GM10248 (cell line): ENCODE results near the gene PIP4K2A.

Source experiments
- CTCF ChIA-PET: fragments of 300-600 bp; sonication (Branson Sonifier 250); formaldehyde crosslinking; extraction: SDS; loops from one replicate; lab custom pipeline; 2021; ENCODE audit warnings: antibody characterized with exemption; lab: Yijun Ruan, JAX
- POLR2A ChIA-PET: fragments of 350-650 bp; sonication (Branson Sonifier 250); formaldehyde crosslinking; extraction: SDS; loops from one replicate; lab custom pipeline; 2020; ENCODE audit warnings: antibody characterized with exemption; lab: Yijun Ruan, JAX
- DNase-seq: peaks from one replicate; pipeline ENCODE4 v3.0.0; 2012; ENCODE audit errors: extremely low spot score
- TF ChIP-seq, protein P1 (sequence below): IDR thresholded peaks from 2 replicates; pipeline ENCODE4 v1.5.1; 2012; ENCODE audit warnings: mild to moderate bottlenecking, low read depth; ENCODE audit errors: extremely low read depth, missing control alignments, control extremely low read depth

The PIP4K2A gene

DNA sequence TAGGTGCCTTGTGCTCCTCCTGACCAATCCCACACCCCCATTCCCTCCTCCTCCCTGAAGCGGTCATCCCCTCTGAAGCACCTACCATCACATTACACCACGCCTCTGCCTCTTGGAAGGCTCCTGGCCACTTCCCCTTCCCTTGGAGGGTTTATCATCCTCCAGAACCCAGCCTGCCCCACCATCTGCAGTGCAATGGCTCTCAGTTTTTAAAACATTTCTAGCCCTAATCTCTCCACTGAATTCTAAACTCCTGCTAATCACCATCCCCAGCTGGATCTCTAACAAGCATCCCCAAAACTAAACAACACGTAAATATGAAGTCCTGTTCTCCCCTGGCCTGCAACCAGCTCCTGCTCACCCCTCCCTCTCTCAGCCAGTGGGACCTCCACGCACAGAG is 70.6 kb downstream of the PIP4K2A start:
- no peak for DNase-seq
- POLR2A ChIA-PET: no interaction called here
- TF ChIP-seq, protein P1, sequence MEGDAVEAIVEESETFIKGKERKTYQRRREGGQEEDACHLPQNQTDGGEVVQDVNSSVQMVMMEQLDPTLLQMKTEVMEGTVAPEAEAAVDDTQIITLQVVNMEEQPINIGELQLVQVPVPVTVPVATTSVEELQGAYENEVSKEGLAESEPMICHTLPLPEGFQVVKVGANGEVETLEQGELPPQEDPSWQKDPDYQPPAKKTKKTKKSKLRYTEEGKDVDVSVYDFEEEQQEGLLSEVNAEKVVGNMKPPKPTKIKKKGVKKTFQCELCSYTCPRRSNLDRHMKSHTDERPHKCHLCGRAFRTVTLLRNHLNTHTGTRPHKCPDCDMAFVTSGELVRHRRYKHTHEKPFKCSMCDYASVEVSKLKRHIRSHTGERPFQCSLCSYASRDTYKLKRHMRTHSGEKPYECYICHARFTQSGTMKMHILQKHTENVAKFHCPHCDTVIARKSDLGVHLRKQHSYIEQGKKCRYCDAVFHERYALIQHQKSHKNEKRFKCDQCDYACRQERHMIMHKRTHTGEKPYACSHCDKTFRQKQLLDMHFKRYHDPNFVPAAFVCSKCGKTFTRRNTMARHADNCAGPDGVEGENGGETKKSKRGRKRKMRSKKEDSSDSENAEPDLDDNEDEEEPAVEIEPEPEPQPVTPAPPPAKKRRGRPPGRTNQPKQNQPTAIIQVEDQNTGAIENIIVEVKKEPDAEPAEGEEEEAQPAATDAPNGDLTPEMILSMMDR: no peak
- CTCF ChIA-PET: interaction anchor here (1.0 to 1.3 kb wide), 3 partner anchors 12 to 80 kb away, joined by 3 read pairs; no protein-coding TSS in a partner anchor

DNA sequence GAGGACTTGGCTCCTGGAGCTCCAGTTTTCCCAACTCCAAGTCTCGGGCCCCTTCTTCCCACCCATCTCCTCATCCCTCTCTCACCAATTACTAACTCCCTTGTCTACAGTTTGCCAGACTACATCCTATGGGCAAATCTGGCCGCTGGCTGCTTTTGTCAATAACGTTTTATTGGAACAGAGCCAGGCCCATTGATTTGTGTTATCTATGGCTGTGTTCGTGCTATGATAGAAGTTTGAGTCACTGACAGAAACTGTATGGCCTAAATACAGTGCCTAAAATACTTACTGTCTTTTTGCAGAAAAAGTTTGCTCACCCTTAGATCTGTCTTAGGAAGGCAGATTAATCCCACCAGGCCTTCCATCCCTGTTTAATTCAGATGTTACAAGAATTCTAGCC is 71.3 kb downstream of the PIP4K2A start:
- ChIA-PET CTCF (interaction anchor here (1.0 to 1.3 kb wide), 3 partner anchors 12 to 80 kb away, joined by 3 read pairs; no protein-coding TSS in a partner anchor), POLR2A (no interaction called here)
- DNase-seq: no peak
- TF ChIP-seq, protein P1: no peak

DNA sequence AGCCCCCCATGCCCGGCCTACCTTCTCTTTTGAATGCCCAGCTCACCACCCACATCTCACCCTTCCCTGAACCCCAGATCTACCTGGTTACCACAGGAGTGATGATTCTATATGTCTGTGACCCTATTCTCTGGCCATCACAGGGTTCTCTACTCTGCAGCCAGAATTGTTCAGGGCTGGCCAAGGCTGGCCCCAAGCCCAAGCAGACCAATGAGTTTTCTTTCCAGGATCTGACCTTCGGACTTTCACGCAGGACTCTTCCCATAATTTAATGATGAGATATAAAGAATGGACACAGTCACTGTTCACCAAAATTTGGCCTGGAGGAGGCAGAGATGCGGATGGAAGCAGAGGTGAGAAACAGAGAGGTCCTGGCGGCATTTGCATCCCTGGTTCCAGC is 72.6 kb downstream of the PIP4K2A start:
- ChIA-PET POLR2A (no interaction called here), CTCF (interaction anchor here (0.6 to 1.6 kb wide), 4 partner anchors 9 to 24 kb away, joined by 3 to 5 read pairs (median 4); no protein-coding TSS in a partner anchor)
- no peak for DNase-seq
- TF ChIP-seq, protein P1: no peak

DNA sequence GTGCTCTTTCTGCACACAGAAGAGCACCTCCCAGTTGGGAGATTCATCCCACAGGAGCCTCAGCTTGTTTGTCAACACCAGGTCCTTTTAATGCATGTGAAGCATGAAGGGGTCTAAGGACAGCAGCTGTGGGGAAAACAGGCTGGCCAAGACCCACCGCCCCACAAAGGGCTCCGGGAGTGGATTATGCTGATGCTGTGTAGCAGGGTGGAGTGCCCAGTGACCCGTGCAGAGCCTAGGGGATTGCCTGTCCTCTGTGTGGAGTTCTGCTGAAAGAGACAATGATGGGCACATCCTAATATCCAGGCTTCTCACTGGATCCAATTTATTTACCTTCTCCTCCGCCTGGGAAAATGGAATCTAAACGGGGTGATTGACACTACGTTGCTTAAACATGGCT is 74.0 kb downstream of the PIP4K2A start:
- ChIA-PET POLR2A (no interaction called here), CTCF (interaction anchor here (1.3 to 1.7 kb wide), 4 partner anchors 8 to 57 kb away, joined by 3 to 5 read pairs (median 4); no protein-coding TSS in a partner anchor)
- no peak for DNase-seq
- TF ChIP-seq, protein P1: no peak

DNA sequence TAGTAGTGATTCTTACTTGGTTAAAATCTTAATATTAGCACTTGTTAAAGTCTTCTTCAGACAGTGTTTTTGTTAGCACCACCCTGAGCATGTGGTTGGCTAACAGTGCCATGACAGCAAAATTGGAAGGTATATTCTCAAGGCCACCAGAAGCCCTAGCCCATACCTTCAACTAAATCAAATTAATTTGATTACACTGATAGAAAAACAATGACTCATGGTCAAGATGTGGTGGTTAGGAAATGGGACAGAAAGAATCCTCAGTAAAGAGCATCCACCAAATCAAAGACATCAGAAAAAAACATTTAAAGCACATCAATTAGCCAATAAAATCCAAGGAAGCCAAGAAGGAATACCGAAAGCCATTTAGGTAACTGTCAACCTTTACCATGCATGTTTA is 75.5 kb downstream of the PIP4K2A start:
- DNase-seq: no peak
- POLR2A ChIA-PET: no interaction called here
- CTCF ChIA-PET: interaction anchor here (1.4 to 1.7 kb wide), 2 partner anchors 11 to 56 kb away, joined by 3 to 4 read pairs; no protein-coding TSS in a partner anchor
- TF ChIP-seq, protein P1: no peak

DNA sequence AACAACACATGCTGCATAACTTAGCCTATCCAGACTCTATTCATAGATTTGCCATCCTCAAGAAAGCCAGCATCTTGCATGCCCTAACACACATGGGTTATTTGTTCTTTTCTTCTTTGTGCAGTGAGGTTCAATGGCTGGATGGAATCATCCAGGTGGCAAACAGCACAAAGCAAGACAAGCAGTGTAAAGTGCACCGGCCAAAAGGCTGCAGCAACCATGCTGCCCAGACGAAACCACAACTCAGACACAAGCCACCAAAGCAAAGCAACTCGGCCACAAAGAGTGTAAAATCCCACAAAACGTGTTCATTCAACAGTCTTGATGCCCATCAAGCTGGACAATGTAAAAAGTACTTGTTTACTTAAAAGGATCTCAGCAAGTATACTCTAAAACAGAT is 76.9 kb downstream of the PIP4K2A start:
- CTCF ChIA-PET: interaction anchor here (0.9 to 1.4 kb wide), 3 partner anchors 9 to 20 kb away, joined by 3 to 5 read pairs (median 4); no protein-coding TSS in a partner anchor
- TF ChIP-seq, protein P1: no peak
- POLR2A ChIA-PET: no interaction called here

More for the DNA sequence above, 76.9 kb downstream of the PIP4K2A start:
- DNase-seq: no peak
